HG03439 (cell line): ENCODE measurements around the gene LRCOL1.

Experiments used
- ATAC-seq: cut with Tn5 transposase; IDR thresholded peaks from one replicate; pipeline ENCODE4 v1.9.1; 2021; ENCODE audit warnings: mild to moderate bottlenecking, moderate library complexity; ENCODE audit not compliant: unreplicated experiment

Gene LRCOL1

DNA sequence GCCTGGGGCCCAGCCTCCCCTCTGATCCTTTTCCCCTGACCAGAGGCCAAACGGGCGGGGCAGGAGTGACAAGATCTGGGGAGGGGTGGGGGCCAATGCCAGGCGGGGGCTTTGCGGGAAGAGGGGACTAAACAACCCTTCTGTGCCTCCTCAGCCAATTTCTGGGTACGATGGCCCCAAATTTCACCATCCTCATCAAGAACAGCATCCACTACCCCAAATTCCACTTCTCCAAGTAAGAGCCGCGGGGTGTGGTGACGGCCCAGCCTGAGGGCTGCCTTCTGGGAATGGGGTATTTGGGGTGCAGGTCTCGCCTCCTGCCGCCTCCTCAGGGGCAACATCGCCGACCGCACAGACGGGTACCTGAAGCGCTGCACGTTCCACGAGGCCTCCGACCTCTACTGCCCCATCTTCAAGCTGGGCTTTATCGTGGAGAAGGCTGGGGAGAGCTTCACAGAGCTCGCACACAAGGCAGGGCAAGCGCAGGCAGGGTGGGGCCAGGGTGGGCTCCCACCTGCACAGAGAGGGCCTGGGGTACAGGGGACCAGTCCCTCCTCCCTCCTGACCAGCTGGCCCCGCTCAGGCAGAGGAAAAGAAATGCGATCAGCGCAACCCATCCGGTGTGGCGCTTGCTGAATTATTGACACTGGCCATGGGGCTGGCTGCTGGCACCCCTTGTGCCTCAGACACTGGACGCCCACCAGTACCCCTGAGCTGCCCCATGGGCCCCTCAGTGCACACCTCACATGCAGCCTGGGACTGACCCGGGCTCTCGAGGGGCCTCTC, 9.9 kb upstream of the LRCOL1 start:
- ATAC-seq: no peak

DNA sequence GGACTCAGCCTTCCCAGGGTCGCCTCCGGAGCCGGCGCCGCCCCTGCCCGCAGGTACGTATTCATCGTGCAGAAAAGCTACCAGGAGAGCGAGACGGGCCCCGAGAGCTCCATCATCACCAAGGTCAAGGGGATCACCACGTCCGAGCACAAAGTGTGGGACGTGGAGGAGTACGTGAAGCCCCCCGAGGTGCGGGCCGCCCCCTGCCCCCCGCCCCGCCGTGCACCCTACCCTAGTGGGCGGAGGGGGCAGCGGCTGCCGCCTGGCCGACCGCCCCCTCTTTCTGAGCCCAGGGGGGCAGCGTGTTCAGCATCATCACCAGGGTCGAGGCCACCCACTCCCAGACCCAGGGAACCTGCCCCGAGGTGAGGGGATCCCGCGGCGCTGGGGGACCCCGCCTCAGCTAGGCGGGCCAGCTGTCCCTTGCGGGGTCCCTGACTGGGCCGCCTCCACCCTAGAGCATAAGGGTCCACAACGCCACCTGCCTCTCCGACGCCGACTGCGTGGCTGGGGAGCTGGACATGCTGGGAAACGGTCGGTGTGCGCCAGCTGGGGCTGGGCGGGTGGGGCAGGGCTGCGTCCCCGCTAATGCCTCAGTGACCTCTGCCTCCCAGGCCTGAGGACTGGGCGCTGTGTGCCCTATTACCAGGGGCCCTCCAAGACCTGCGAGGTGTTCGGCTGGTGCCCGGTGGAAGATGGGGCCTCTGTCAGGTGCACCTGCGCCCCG, 9.2 kb upstream of the LRCOL1 start:
- ATAC-seq: no peak

DNA sequence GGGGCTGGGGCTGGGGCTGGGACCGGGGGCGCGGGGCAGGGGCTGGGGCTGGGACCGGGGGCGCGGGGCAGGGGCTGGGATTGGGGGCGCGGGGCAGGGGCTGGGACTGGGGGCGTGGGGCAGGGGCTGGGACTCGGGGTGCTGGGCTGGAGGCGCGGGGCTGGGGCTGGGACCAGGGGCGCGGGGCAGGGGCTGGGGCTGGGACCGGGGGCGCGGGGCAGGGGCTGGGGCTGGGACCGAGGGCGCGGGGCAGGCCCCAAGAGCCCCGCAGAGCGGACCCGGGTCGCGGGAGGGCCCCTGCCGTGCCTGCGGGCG, 8.6 kb upstream of the LRCOL1 start:
- ATAC-seq: no peak

DNA sequence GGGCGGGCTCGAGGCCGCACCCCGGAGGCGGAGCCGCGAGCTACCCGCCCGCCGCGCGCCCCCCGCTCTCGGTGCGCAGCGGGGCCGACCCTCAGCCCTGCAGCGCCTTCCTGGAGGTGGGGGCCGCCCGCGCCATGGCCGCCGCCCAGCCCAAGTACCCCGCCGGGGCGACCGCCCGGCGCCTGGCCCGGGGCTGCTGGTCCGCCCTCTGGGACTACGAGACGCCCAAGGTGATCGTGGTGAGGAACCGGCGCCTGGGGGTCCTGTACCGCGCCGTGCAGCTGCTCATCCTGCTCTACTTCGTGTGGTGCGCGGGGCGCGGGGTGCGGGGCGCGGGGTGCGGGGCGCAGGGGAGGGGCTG, 8.3 kb upstream of the LRCOL1 start, which contains the start of gene P2RX2:
Gene P2RX2 (plus strand): TSS at position 94 of the 361 bp plus-strand sequence. CDS start 41 bp downstream, at position 135.
- ATAC-seq: no peak

- ATAC-seq: no peak
Observed at GRCh38 chr12:132617822-132618682, 7.7 kb upstream of the LRCOL1 start.

DNA sequence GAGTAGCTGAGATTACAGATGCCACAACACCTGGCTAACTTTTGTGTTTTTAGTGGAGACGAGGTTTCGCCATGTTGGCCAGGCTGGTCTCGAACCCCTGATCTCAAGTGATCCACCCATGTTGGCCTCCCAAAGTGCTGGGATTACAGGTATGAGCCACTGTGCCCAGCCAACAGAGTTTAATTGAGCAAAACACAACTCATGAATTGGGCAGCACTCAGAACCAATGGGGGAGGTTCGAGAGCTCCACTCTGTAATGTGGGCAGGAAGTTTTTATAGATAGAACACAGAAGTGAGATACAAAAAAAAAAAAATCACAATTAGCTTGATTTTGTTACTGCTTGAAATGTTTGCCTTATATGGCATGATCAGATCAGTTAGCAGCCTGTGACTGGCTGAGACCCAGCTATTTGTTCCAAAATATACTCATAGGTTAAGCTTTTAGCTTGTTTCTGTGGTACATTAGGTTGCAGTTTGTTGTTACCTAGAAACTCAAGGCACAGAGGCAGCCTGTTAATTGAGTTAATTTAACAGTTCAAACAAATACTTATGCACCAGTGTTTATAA, 6.8 kb upstream of the LRCOL1 start:
- ATAC-seq: no peak

GRCh38 chr12:132615579-132616038, 5.2 kb upstream of the LRCOL1 start:
- ATAC-seq: no peak

GRCh38 chr12:132614861-132615578, 4.6 kb upstream of the LRCOL1 start:
- no peak for ATAC-seq

GRCh38 chr12:132614029-132614428, 3.6 kb upstream of the LRCOL1 start:
- ATAC-seq: no peak

GRCh38 chr12:132611620-132612019, 1.2 kb upstream of the LRCOL1 start:
- ATAC-seq: no peak

- no peak for ATAC-seq
Observed at GRCh38 chr12:132610866-132611602, 652 bp upstream of the LRCOL1 start.

DNA sequence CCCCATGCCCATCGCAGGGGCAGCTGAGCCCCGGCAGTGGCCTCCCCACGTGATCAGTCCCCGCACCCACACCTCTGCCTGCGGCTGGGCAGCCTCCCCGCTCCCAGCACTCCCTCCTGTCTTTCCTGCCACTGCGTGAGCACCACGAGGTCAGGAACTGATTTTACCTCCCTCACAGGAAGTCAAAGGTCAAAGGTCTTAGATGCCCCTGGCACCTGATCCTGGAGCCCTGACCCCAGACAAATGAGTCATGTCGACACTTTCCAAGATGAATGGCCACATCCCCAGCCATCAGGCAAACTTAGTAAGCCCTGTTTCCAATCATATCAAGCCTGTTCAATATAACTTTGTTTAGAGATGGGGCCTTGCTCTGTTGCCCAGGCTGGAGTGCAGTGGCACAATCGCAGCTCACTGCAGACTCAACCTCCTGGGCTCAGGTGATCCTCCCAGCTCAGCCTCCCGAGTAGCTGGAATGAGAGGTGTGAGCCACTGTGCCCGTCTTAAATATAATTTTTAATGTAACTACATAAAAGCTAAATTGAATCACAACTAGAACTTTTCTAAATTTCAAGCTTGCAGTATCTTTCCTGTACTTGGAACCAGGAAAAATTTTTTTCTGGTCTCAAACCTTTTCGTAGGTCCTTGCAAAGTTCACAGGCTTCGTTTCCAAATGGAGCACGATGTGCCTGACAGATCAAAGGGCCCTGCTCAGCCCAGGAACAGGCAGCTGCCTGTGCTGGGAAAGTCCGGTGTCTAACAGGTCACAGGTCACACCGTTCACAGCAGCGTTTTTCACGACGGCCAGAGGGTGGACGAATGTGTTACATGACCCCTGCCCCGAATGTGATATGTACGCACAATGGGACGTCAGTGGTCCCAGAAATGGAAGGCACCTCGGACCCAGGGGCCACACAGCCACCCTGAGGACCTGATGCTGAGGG, 1.9 kb downstream of the LRCOL1 start:
- no peak for ATAC-seq

DNA sequence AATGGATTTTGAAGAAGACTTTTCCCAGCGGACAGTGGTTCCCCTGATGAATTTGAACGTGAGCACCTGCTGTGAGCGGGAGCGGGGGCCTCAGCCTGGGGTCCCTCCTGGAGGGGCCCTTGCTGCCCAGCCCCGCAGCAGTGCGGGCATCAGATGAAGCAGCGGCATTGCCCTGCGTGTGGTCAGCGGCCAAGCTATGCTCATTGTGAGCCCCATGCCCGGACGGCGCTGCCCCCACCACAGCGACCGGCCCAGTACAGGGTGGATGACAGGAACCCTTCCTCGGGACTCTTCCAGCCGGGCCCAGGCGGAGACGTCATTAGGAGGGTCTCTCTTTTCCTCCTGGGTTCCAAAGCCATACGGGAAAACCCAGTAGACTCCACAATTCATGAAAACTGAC, 3.5 kb downstream of the LRCOL1 start:
- no peak for ATAC-seq

- ATAC-seq: no peak
Observed at GRCh38 chr12:132606466-132606865, 3.9 kb downstream of the LRCOL1 start.

- ATAC-seq: no peak
Observed at GRCh38 chr12:132605892-132606291, 4.5 kb downstream of the LRCOL1 start.

DNA sequence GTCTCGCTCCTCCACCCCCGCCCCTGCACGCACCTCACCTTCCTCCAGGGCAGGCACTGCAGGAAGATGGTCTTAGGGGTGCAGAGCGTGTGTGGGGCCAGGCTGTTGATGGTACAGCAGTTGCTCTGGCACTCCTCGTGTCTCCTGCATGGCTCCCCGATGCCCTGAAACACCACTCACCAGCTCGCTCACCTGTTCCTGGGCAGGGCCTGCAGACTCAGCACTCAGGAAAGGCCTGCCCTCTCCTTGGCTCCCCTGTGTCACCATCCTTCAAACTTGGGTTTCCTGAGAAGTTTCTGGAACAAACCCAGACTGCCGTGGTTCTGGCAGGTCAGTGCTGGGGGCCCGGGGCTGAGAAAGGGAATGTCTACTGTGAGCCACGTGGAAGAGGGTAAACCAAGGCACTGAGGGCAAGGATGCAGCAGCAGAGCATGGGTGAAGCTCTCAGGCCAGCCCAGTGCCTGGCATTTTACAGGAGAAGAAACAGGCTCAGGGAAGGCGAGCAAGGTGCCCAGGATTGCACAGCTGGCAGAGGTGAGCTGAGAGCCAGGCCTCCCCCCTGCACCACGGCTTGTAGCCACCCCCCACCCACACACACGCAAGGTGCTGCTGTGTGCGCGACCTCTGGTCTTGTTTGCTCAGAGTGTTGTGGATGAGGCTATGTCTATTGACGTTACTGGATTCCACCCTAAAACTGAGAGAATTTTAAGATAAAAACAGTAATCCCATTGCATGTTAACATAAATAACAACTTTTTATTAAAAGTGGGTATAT, 5.5 kb downstream of the LRCOL1 start:
- no peak for ATAC-seq

DNA sequence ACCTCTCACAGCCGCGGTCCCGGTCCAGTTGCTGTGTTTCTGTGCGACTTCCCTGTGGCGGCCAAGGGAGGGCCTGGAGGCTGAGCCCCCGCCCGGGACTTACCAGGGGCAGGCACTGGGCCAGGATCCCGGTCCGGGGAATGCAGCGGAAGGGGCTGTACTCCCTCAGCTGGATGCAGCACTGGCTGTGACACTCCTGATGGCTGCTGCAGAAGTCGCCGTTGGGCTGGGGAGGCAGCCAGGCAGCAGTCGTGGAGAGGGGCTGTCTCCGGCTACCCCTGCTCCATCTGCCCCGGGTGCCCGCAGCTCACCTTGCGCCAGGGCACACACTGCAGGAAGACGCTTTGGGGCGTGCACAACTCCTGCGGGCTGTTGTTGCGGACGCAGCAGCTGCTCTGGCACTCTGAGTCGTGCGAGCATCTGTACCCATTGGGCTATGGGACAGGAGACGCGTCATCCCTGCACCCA, 6.2 kb downstream of the LRCOL1 start:
- no peak for ATAC-seq
